CD8-positive, alpha-beta memory T cell (primary cell): ENCODE results near the gene DDX17. TPM values are rescaled to one million over a fixed set of nuclear protein-coding genes. Genes with fewer than 3 reads are reported as not detected.
"Not testable (repeated sequence)": the region's sequence is repeated elsewhere in the genome, so short reads cannot be mapped to it uniquely, and the experiment has no call there.

Source experiments
- CTCF ChIA-PET: fragments of 350-600 bp; sonication (Branson Sonifier 250); formaldehyde crosslinking; loops from one replicate; lab custom pipeline; 2021; ENCODE audit warnings: antibody characterized with exemption; lab: Charles Lee
- POLR2A ChIA-PET: fragments of 350-600 bp; sonication (Branson Sonifier 250); formaldehyde crosslinking; loops from one replicate; lab custom pipeline; 2021; ENCODE audit warnings: antibody characterized with exemption; lab: Charles Lee
- DNase-seq, 5 donors: peaks; one replicate each; pipeline versions ENCODE4 v3.0.0 to v3.0.0-alpha.2; 2020 to 2022; ENCODE audit warnings: mixed read lengths in 1 of 5
- H3K27ac ChIP-seq: one replicate; pipeline ENCODE4 v1.7.0; 2013; ENCODE audit warnings: low read depth, mild to moderate bottlenecking, low read length, moderate library complexity
- H3K27me3 ChIP-seq: 2 replicates; pipeline ENCODE4 v1.7.0; 2013; ENCODE audit warnings: low read length, mild to moderate bottlenecking; ENCODE audit not compliant: insufficient read depth, poor library complexity, severe bottlenecking
- H3K36me3 ChIP-seq: 2 replicates; pipeline ENCODE4 v1.7.0; 2013; ENCODE audit warnings: mild to moderate bottlenecking, low read length, moderate library complexity; ENCODE audit not compliant: insufficient read depth
- H3K4me1 ChIP-seq: 2 replicates; pipeline ENCODE4 v1.7.0; 2013; ENCODE audit warnings: mild to moderate bottlenecking, low read length, moderate library complexity; ENCODE audit not compliant: insufficient read depth
- H3K4me3 ChIP-seq: 2 replicates; pipeline ENCODE4 v1.7.0; 2013; ENCODE audit warnings: mild to moderate bottlenecking, low read length
- H3K9me3 ChIP-seq: 2 replicates; pipeline ENCODE4 v1.7.0; 2013; ENCODE audit warnings: mild to moderate bottlenecking, low read length
- H3K27ac Mint-ChIP-seq, 8 donors: one replicate each; pipeline ENCODE4 v1.8.0; 2020 to 2021; ENCODE audit warnings: mixed read lengths in 8 of 8, mild to moderate bottlenecking in 6 of 8, inconsistent platforms in 3 of 8, moderate library complexity in 3 of 8
- H3K27me3 Mint-ChIP-seq, 2 donors: one replicate each; pipeline ENCODE4 v1.8.0; 2020 to 2021; ENCODE audit warnings: mixed read lengths in 2 of 2, mild to moderate bottlenecking in 1 of 2, moderate library complexity in 1 of 2
- H3K36me3 Mint-ChIP-seq, 3 donors: one replicate each; pipeline ENCODE4 v1.8.0; 2020 to 2021; ENCODE audit warnings: mixed read lengths in 3 of 3, inconsistent platforms in 1 of 3, mild to moderate bottlenecking in 1 of 3
- H3K4me1 Mint-ChIP-seq, 3 donors: one replicate each; pipeline ENCODE4 v1.8.0; 2020 to 2021; ENCODE audit warnings: mixed read lengths in 3 of 3, inconsistent platforms in 1 of 3, mild to moderate bottlenecking in 1 of 3
- H3K4me3 Mint-ChIP-seq, 7 donors: one replicate each; pipeline ENCODE4 v1.8.0; 2020 to 2021; ENCODE audit warnings: mixed read lengths in 7 of 7, mild to moderate bottlenecking in 6 of 7, moderate library complexity in 4 of 7, inconsistent platforms in 2 of 7
- H3K9me3 Mint-ChIP-seq, 5 donors: one replicate each; pipeline ENCODE4 v1.8.0; 2020 to 2022; ENCODE audit warnings: mixed read lengths in 5 of 5, mild to moderate bottlenecking in 3 of 5, moderate library complexity in 2 of 5, inconsistent platforms in 1 of 5
- polyA plus RNA-seq: library from polyadenylated mRNA; unstranded; fragments of 300-500 nt; fragmentation: Illumina TruSeq; gene quantifications from one replicate; pipeline ENCODE4 v1.2.3, GENCODE V29; 2021
- total RNA-seq, 2 experiments: library from RNA; stranded (reverse); gene quantifications; one replicate each; pipeline ENCODE4 v1.2.3, GENCODE V29; 2021

DDX17 gene
- total and polyA plus RNA-seq, 3 experiments from 2014 or later, result 41.4 to 369 (median 358) TPM

DNA sequence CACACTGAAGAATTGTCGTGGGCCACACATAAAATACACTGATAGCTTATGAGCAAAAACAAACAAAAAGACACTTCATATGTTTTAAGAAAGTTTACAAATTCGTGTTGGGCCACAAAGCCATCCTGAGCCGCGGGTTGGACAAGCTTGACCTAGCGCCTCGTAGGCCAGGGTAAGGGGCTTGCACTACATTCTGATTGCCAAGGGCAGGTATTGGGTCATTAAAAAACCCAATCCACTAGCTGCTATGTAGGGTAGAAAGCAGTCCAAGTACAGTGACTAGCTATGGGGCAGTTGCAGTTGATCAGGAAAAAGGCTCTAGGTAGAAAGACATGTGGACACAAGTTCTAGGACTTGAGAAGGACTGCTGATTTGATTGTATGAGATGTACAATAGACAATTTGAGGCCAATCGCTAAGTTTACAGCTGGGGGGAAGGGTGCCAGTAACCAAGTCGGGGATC, 24.2 kb downstream of the DDX17 start:
- Mint-ChIP-seq H3K4me3 (peak overlapping the region in 1 of 7 donors; percentile 37), H3K27me3 (no peaks in the 10 kb centered on the region), H3K4me1 (peaks cover 27 to 42% (median 33%) of the 10 kb centered on the region in 3 donors), H3K27ac (peak overlapping the region in 2 of 8 donors; percentile 32 to 50), H3K9me3 (no peaks in the 10 kb centered on the region), H3K36me3 (peaks cover 0 to 62% (median 33%) of the 10 kb centered on the region in 3 donors)
- POLR2A ChIA-PET, result interaction anchor here (1.3 kb wide), 1 partner anchor 20 kb away, joined by 5 read pairs; no protein-coding TSS in a partner anchor
- no peaks in the 10 kb centered on the region for H3K27me3 ChIP-seq
- H3K36me3 ChIP-seq, result peaks cover 45% of the 10 kb centered on the region
- no peak for DNase-seq
- no peak overlapping the region for H3K4me3 ChIP-seq
- H3K27ac ChIP-seq, result no peak overlapping the region
- CTCF ChIA-PET, result interaction anchor here (0.5 kb wide), 1 partner anchor 337 kb away, joined by 4 read pairs; no protein-coding TSS in a partner anchor
- H3K9me3 ChIP-seq, result no peaks in the 10 kb centered on the region
- no peaks in the 10 kb centered on the region for H3K4me1 ChIP-seq

DNA sequence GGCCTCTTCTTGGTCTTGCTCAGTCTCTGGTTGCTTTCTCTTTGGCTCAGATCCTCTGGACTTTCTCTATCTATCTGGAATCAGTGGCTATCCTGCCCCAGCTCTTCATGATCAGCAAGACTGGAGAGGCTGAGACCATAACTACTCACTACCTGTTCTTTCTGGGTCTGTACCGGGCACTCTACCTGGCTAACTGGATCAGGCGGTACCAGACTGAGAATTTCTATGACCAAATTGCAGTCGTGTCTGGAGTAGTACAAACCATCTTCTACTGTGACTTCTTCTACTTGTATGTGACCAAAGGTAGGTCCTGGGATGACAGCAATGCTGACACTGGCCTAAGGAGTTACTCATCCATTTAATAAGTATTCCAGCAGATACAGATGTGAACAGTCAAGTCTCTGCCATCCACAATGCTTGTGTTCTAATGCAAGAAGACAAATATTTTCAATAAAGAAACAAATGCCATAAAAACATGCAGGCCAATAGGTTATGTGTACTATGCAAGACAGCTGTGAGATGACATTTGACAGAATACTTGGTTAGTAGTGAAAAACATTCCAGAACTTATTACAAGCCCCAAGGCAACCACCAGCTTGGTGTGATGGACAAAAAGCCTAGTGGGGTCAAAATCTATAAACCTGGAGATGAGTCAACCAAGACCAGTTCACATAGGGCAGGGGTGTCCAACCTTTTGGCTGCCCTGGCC, 24.8 kb downstream of the DDX17 start:
- Mint-ChIP-seq H3K27ac (peak overlapping the region in 4 of 8 donors; percentile 11 to 86 (median 42)), H3K9me3 (no peaks in the 10 kb centered on the region), H3K4me1 (peaks cover 22 to 36% (median 28%) of the 10 kb centered on the region in 3 donors), H3K27me3 (no peaks in the 10 kb centered on the region), H3K36me3 (peaks cover 0 to 56% (median 29%) of the 10 kb centered on the region in 3 donors), H3K4me3 (no peak overlapping the region)
- H3K4me3 ChIP-seq, result no peak overlapping the region
- H3K4me1 ChIP-seq, result no peaks in the 10 kb centered on the region
- CTCF ChIA-PET, result interaction anchor here (0.5 kb wide), 1 partner anchor 336 kb away, joined by 4 read pairs; no protein-coding TSS in a partner anchor
- DNase-seq, result no peak
- no peaks in the 10 kb centered on the region for H3K9me3 ChIP-seq
- no peaks in the 10 kb centered on the region for H3K27me3 ChIP-seq
- peaks cover 39% of the 10 kb centered on the region for H3K36me3 ChIP-seq
- H3K27ac ChIP-seq, result no peak overlapping the region
- POLR2A ChIA-PET, result interaction anchor here (0.5 to 1.3 kb wide), 2 partner anchors 19 to 21 kb away, joined by 3 to 5 read pairs; no protein-coding TSS in a partner anchor

DNA sequence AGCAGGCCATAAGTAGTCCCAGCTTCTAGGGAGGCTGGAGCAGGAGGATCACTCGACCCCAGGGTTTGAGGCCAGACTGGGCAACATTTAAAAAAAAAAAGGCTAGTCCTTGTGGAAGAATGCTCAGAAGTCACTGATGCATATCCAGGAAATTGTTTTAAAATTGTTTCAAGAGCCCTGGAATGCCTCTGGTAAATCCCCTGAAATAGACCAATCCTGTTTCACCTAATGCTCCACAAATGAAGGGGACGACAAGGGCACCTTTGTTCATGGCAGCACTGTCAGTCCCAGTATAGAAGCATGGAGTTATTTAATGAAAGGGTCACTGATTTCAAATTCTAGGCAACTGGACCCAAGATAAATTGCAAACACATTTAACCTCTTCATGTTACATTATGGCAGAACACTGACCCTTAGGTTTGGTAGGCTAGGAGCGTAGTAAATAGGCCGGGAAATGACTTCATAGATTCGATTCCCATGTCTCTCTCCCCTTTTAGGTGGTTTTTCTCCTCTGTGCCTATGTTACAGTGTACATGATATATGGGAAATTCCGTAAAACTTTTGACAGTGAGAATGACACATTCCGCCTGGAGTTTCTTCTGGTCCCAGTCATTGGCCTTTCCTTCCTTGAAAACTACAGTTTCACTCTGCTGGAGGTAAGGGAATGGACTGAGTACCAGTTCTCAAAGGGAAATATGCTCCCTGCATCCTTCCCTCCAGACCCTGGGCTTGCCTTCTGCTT, 26.8 kb downstream of the DDX17 start:
- H3K27me3 ChIP-seq, result no peaks in the 10 kb centered on the region
- H3K9me3 Mint-ChIP-seq, result no peaks in the 10 kb centered on the region
- peaks cover 0 to 36% (median 18%) of the 10 kb centered on the region in 3 donors for H3K36me3 Mint-ChIP-seq
- DNase-seq, result no peak
- H3K4me3 ChIP-seq, result no peak overlapping the region
- no peaks in the 10 kb centered on the region for H3K27me3 Mint-ChIP-seq
- no peaks in the 10 kb centered on the region for H3K9me3 ChIP-seq
- H3K36me3 ChIP-seq, result peaks cover 24% of the 10 kb centered on the region
- H3K4me1 Mint-ChIP-seq, result peaks cover 11 to 18% (median 12%) of the 10 kb centered on the region in 3 donors
- peak overlapping the region in 3 of 8 donors; percentile 23 to 75 (median 70) for H3K27ac Mint-ChIP-seq
- H3K4me1 ChIP-seq, result no peaks in the 10 kb centered on the region
- ChIA-PET POLR2A (interaction anchor here (0.7 kb wide), 1 partner anchor 662 kb away, joined by 3 read pairs; no protein-coding TSS in a partner anchor), CTCF (interaction anchor here (1.1 kb wide), 1 partner anchor 427 kb away, joined by 3 read pairs; no protein-coding TSS in a partner anchor)
- H3K4me3 Mint-ChIP-seq, result no peak overlapping the region
- H3K27ac ChIP-seq, result no peak overlapping the region

DNA sequence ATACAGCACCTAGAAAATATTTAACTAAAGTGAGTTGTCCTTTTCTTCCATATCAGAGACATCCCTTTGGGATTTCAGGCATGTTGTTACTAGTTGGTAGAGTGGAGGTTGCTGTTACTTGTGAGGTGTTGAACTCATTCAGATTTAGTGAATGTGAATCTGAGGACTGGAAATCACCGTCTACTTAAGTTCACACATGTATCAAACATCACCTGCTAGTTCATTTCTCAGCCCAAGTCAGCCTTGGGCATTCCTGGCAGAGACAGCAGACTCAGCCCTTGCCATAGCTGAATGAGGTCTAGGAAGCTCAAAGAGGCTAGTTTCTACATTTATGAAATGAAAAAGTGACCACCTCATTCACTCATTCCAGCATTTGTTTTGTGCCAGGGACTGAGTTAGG, 28.5 kb downstream of the DDX17 start:
- no peak for DNase-seq
- peaks cover 0 to 19% (median 10%) of the 10 kb centered on the region in 3 donors for H3K36me3 Mint-ChIP-seq
- H3K4me1 Mint-ChIP-seq, result peaks cover 4 to 7% (median 6%) of the 10 kb centered on the region in 3 donors
- H3K4me1 ChIP-seq, result no peaks in the 10 kb centered on the region
- H3K4me3 Mint-ChIP-seq, result no peak overlapping the region
- no peaks in the 10 kb centered on the region for H3K9me3 Mint-ChIP-seq
- H3K9me3 ChIP-seq, result no peaks in the 10 kb centered on the region
- peaks cover 8% of the 10 kb centered on the region for H3K36me3 ChIP-seq
- H3K4me3 ChIP-seq, result no peak overlapping the region
- no peak overlapping the region for H3K27ac ChIP-seq
- ChIA-PET POLR2A (no interaction called here), CTCF (interaction anchor here (0.9 kb wide), 1 partner anchor 10 kb away, joined by 3 read pairs; no protein-coding TSS in a partner anchor)
- no peaks in the 10 kb centered on the region for H3K27me3 ChIP-seq
- peak overlapping the region in 2 of 8 donors; percentile 19 to 58 for H3K27ac Mint-ChIP-seq
- H3K27me3 Mint-ChIP-seq, result no peaks in the 10 kb centered on the region

DNA sequence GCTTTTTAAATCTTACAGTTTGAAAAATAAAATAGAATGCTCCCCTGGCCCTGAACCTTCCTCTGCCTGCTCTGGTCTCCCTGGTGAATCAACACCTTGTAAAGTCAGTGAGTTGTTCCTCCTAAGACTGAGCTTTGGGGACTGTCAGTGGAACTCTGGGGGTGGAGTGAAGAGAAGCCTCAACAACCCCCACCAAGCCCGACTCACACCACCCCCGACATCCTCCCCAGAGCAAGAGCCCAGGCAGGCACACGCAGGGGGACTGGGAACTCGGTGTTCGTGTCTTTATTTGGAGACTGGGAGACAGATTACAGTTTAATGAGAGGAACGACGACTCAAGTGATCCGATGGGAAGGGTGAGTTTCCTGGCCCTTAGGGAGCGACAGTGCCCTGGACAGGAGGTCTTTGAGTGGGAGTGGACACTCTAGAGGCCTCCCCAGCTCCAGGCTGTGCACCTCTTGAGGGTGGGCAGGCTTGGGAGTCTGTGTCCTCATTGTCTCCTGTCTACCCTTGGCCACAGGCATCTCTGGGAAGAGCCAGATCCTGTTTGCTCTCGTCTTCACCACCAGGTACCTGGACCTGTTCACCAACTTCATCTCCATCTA, 32.0 kb downstream of the DDX17 start:
- no peaks in the 10 kb centered on the region for H3K9me3 Mint-ChIP-seq
- no peaks in the 10 kb centered on the region for H3K36me3 ChIP-seq
- no peak overlapping the region for H3K4me3 Mint-ChIP-seq
- CTCF ChIA-PET, result interaction anchor here (1.8 kb wide), 1 partner anchor 11 kb away, joined by 4 read pairs; no protein-coding TSS in a partner anchor
- no peaks in the 10 kb centered on the region for H3K27me3 ChIP-seq
- H3K4me1 ChIP-seq, result no peaks in the 10 kb centered on the region
- H3K27me3 Mint-ChIP-seq, result peaks cover 4 to 5% of the 10 kb centered on the region in 2 donors
- H3K4me3 ChIP-seq, result no peak overlapping the region
- H3K27ac ChIP-seq, result no peak overlapping the region
- H3K36me3 Mint-ChIP-seq, result no peaks in the 10 kb centered on the region
- POLR2A ChIA-PET, result no interaction called here
- H3K4me1 Mint-ChIP-seq, result peaks cover 0 to 4% (median 2%) of the 10 kb centered on the region in 3 donors
- no peaks in the 10 kb centered on the region for H3K9me3 ChIP-seq
- no peak overlapping the region for H3K27ac Mint-ChIP-seq
- no peak for DNase-seq

DNA sequence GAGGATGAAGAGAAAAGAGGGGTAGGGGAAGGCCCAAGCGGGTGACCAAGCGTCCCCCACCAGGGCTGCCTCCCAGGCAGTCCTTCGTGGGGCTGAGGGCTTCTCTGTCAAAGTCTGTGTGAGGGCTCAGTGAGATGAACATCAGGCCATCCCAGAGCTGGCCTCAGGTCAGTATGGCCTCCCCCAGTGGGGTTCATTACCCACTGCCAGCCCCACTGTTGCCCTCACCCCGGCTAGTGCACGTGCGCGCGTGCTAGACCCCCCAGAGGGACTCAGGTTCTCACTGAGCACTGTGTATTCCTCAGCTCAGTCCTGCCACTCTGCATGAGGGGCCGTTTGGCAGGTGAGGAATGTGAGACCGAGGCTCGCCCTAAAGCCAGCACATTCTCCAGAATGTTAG, 34.9 kb downstream of the DDX17 start:
- no peak for DNase-seq
- ChIA-PET POLR2A (no interaction called here), CTCF (no interaction called here)
- Histone ChIP-seq H3K4me1 (no peaks in the 10 kb centered on the region), H3K9me3 (no peaks in the 10 kb centered on the region), H3K27me3 (peaks cover 10% of the 10 kb centered on the region), H3K4me3 (no peak overlapping the region), H3K36me3 (no peaks in the 10 kb centered on the region), H3K27ac (no peak overlapping the region)
- Mint-ChIP-seq H3K9me3 (no peaks in the 10 kb centered on the region), H3K4me3 (no peak overlapping the region), H3K27ac (no peak overlapping the region), H3K4me1 (peaks cover 0 to 14% (median 10%) of the 10 kb centered on the region in 3 donors), H3K27me3 (peaks cover 9 to 18% of the 10 kb centered on the region in 2 donors), H3K36me3 (no peaks in the 10 kb centered on the region)

DNA sequence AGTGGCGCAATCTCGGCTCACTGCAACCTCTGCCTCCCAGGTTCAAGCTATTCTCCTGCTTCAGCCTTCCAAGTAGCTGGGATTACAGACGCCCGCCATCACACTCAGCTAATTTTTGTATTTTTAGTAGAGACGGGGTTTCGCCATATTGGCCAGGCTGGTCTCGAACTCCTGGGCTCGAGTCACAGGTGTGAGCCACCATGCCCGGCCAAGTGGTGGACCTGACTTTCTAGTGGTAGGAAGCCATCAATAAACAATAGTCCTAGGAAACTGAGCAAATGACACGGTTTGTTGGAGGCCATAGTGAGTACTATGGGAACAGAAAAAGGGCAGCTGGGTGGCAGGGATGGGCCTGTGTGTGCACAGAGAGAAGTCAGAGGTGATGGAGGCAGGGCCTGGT, 35.9 kb downstream of the DDX17 start:
- DNase-seq, CTCF ChIA-PET, H3K9me3 Mint-ChIP-seq, H3K36me3 Mint-ChIP-seq, H3K4me1 ChIP-seq, H3K27ac ChIP-seq, H3K36me3 ChIP-seq, H3K9me3 ChIP-seq, H3K4me3 ChIP-seq, H3K27ac Mint-ChIP-seq, POLR2A ChIA-PET, H3K27me3 ChIP-seq: not testable (repeated sequence)
- H3K27me3 Mint-ChIP-seq, result peaks cover 9 to 21% of the 10 kb centered on the region in 2 donors
- peak overlapping the region in 1 of 7 donors; percentile 44 for H3K4me3 Mint-ChIP-seq
- H3K4me1 Mint-ChIP-seq, result peaks cover 0 to 14% (median 10%) of the 10 kb centered on the region in 3 donors
